Gastroesophageal sphincter (tissue), 3 donors: ENCODE data around the gene ATP5MK.

Source experiments
- POLR2AphosphoS5 ChIP-seq: sonication (generic); formaldehyde crosslinking; IDR thresholded peaks from one replicate; pipeline ENCODE4 v1.6.1; 2017; ENCODE audit warnings: antibody characterized with exemption
- TF ChIP-seq, protein P1 (sequence below), 4 experiments: fragments of 200-600 bp in 2 of 4; fragments of 450-650 bp in 2 of 4; sonication (generic) in 1 of 4; IDR thresholded peaks; one replicate each; pipeline ENCODE4 v1.5.1; 2017 to 2019; ENCODE audit warnings: antibody characterized with exemption in 4 of 4, mild to moderate bottlenecking in 2 of 4, moderate library complexity in 2 of 4

- TF ChIP-seq, protein P1, sequence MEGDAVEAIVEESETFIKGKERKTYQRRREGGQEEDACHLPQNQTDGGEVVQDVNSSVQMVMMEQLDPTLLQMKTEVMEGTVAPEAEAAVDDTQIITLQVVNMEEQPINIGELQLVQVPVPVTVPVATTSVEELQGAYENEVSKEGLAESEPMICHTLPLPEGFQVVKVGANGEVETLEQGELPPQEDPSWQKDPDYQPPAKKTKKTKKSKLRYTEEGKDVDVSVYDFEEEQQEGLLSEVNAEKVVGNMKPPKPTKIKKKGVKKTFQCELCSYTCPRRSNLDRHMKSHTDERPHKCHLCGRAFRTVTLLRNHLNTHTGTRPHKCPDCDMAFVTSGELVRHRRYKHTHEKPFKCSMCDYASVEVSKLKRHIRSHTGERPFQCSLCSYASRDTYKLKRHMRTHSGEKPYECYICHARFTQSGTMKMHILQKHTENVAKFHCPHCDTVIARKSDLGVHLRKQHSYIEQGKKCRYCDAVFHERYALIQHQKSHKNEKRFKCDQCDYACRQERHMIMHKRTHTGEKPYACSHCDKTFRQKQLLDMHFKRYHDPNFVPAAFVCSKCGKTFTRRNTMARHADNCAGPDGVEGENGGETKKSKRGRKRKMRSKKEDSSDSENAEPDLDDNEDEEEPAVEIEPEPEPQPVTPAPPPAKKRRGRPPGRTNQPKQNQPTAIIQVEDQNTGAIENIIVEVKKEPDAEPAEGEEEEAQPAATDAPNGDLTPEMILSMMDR (IDR thresholded peaks at IDR 0.05): no peak
- TF ChIP-seq POLR2AphosphoS5: no peak
Measured at GRCh38 chr10:103382769-103383168, 13.5 kb downstream of the ATP5MK start.
